ENCODE data around the gene CAPSL.
"Not testable (repeated sequence)": the region's sequence is repeated elsewhere in the genome, so short reads cannot be mapped to it uniquely, and the experiment has no call there.

CAPSL gene

GRCh38 chr5:35898952-35899660 lies 39.3 kb downstream of the CAPSL start:
- TF ChIP-seq ZFX (IDR thresholded peaks at IDR 0.05; ENCODE audit: borderline replicate concordance), result no peak
- no peak for TF ChIP-seq CTCF (IDR thresholded peaks at IDR 0.05)
- H3K27ac ChIP-seq, result no peak overlapping the region

GRCh38 chr5:35894131-35894530 lies 44.3 kb downstream of the CAPSL start:
- H3K27ac ChIP-seq, result no peak overlapping the region
- no peak for TF ChIP-seq ZFX (IDR thresholded peaks at IDR 0.05; ENCODE audit: borderline replicate concordance)
- no peak for TF ChIP-seq CTCF (IDR thresholded peaks at IDR 0.05)

GRCh38 chr5:35892799-35893198 lies 45.6 kb downstream of the CAPSL start:
- not testable (repeated sequence) for H3K27ac ChIP-seq

GRCh38 chr5:35890021-35891020 lies 48.1 kb downstream of the CAPSL start:
- H3K27ac ChIP-seq, result no peak overlapping the region
- TF ChIP-seq CTCF (IDR thresholded peaks at IDR 0.05) (no peak), ZFX (IDR thresholded peaks at IDR 0.05; ENCODE audit: borderline replicate concordance) (no peak)

GRCh38 chr5:35887321-35888100 lies 50.9 kb downstream of the CAPSL start:
- H3K27ac ChIP-seq, result no peak overlapping the region
- TF ChIP-seq CTCF (IDR thresholded peaks at IDR 0.05), result no peak
- no peak for TF ChIP-seq ZFX (IDR thresholded peaks at IDR 0.05; ENCODE audit: borderline replicate concordance)

- no peak overlapping the region for H3K27ac ChIP-seq
- TF ChIP-seq ZFX (IDR thresholded peaks at IDR 0.05; ENCODE audit: borderline replicate concordance), result no peak
- TF ChIP-seq CTCF (IDR thresholded peaks at IDR 0.05), result no peak
Measured at GRCh38 chr5:35886381-35886780, 52.0 kb downstream of the CAPSL start.

GRCh38 chr5:35884773-35885172 lies 53.6 kb downstream of the CAPSL start:
- no peak overlapping the region for H3K27ac ChIP-seq
- no peak for TF ChIP-seq CTCF (IDR thresholded peaks at IDR 0.05)
- no peak for TF ChIP-seq ZFX (IDR thresholded peaks at IDR 0.05; ENCODE audit: borderline replicate concordance)

All from 22Rv1 (cell line).